ENCODE results near the gene PCGF3.
"Not testable (repeated sequence)": the region's sequence is repeated elsewhere in the genome, so short reads cannot be mapped to it uniquely, and the experiment has no call there.

The PCGF3 gene

GRCh38 chr4:787561-787981 lies 81.9 kb downstream of the PCGF3 start:
- no peak for DNase-seq

GRCh38 chr4:788006-788635 lies 82.5 kb downstream of the PCGF3 start:
- no peak for DNase-seq

GRCh38 chr4:788636-789297 lies 83.1 kb downstream of the PCGF3 start:
- no peak for DNase-seq

- DNase-seq: no peak
Measured at GRCh38 chr4:789571-790465, 84.2 kb downstream of the PCGF3 start.

- DNase-seq: no peak
Measured at GRCh38 chr4:790466-790820, 84.8 kb downstream of the PCGF3 start.

- DNase-seq: no peak
Measured at GRCh38 chr4:791252-791897, 85.7 kb downstream of the PCGF3 start.

- no peak for DNase-seq
Measured at GRCh38 chr4:791898-792625, 86.4 kb downstream of the PCGF3 start.

- DNase-seq: no peak
Measured at GRCh38 chr4:792626-793092, 87.0 kb downstream of the PCGF3 start.

GRCh38 chr4:793093-793861 lies 87.6 kb downstream of the PCGF3 start:
- no peak for DNase-seq

GRCh38 chr4:793941-794621 lies 88.4 kb downstream of the PCGF3 start:
- no peak for DNase-seq

GRCh38 chr4:794900-795725 lies 89.5 kb downstream of the PCGF3 start:
- DNase-seq: no peak

GRCh38 chr4:795726-796119 lies 90.1 kb downstream of the PCGF3 start:
- no peak for DNase-seq

GRCh38 chr4:796206-796605 lies 90.6 kb downstream of the PCGF3 start:
- DNase-seq: no peak

GRCh38 chr4:797066-797465 lies 91.4 kb downstream of the PCGF3 start:
- no peak for DNase-seq

- no peak for DNase-seq
Measured at GRCh38 chr4:801436-802124, 95.9 kb downstream of the PCGF3 start.

- no peak for DNase-seq
Measured at GRCh38 chr4:803884-804283, 98.3 kb downstream of the PCGF3 start.

- no peak for DNase-seq
Measured at GRCh38 chr4:804804-805203, 99.2 kb downstream of the PCGF3 start.

- DNase-seq: not testable (repeated sequence)
Measured at GRCh38 chr4:806979-807378, 101.3 kb downstream of the PCGF3 start.

GRCh38 chr4:807792-808191 lies 102.2 kb downstream of the PCGF3 start:
- DNase-seq: no peak

Data from AML-193 (cell line).